HepG2 (cell line): ENCODE results near the gene CLEC20A.

ENCODE experiments used
- MXI1 ChIP-seq: IDR thresholded peaks from 3 replicates; pipeline ENCODE4 v1.6.1; 2012; ENCODE audit warnings: low read depth, low read length, inconsistent platforms, borderline replicate concordance
- PTBP1 ChIP-seq: fragments of 200-400 bp; formaldehyde crosslinking; IDR thresholded peaks from 2 replicates; pipeline ENCODE4 v1.6.1; 2018; ENCODE audit warnings: low read length, low read depth; ENCODE audit not compliant: poor library complexity, severe bottlenecking
- SIN3A ChIP-seq: IDR thresholded peaks from 2 replicates; pipeline ENCODE4 v1.6.1; 2011; ENCODE audit warnings: low read depth, mild to moderate bottlenecking, control low read depth, low read length, borderline replicate concordance
- SMC3 ChIP-seq: IDR thresholded peaks from 2 replicates; pipeline ENCODE4 v1.6.1; 2011; ENCODE audit warnings: low read length, improper control_type of control experiment
- SP4 ChIP-seq: sonication (generic); formaldehyde crosslinking; IDR thresholded peaks from 2 replicates; pipeline ENCODE4 v1.8.1; 2023; ENCODE audit warnings: mild to moderate bottlenecking, missing genetic modification reagents
- ZNF256 ChIP-seq: sonication (generic); formaldehyde crosslinking; conservative IDR thresholded peaks from 2 replicates; pipeline ENCODE4 v1.4.0; 2020; ENCODE audit warnings: missing genetic modification reagents
- ZSCAN31 ChIP-seq: sonication (generic); formaldehyde crosslinking; IDR thresholded peaks from 2 replicates; pipeline ENCODE4 v1.5.0; 2020; ENCODE audit warnings: low read depth, mild to moderate bottlenecking, missing genetic modification reagents
- TF ChIP-seq, protein P1 (sequence below): fragments of 450-650 bp; IDR thresholded peaks from 2 replicates; pipeline ENCODE4 v1.6.1; 2017
- TF ChIP-seq, protein P2 (sequence below): sonication (generic); formaldehyde crosslinking; IDR thresholded peaks from 2 replicates; pipeline ENCODE4 v1.4.0; 2020; ENCODE audit warnings: mild to moderate bottlenecking, missing genetic modification reagents, borderline replicate concordance
- TF ChIP-seq, protein P3 (sequence below): sonication (generic); formaldehyde crosslinking; IDR thresholded peaks from 2 replicates; pipeline ENCODE4 v1.8.1; 2023; ENCODE audit warnings: missing genetic modification reagents, inconsistent platforms, borderline replicate concordance
- TF ChIP-seq, protein P4 (sequence below): sonication (generic); formaldehyde crosslinking; IDR thresholded peaks from 2 replicates; pipeline ENCODE4 v1.5.0; 2020; ENCODE audit warnings: mild to moderate bottlenecking, missing genetic modification reagents, moderate library complexity

DNA sequence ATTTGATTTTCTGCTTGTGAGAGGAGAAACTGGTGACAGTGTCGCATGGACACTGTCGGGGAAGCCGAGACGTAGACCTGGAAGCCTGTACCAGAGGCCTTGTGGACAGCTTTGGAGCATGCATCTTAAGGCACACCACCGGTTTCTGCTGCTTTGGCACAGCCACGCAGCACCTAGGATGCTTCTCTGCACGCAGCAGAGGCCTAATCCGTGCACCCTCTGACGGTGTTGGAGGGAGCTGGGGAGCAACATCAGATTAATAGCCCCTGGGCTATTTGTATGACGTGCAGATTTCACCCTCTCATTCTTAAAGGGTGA lies 46.5 kb upstream of the CLEC20A start:
- TF ChIP-seq, protein P1, sequence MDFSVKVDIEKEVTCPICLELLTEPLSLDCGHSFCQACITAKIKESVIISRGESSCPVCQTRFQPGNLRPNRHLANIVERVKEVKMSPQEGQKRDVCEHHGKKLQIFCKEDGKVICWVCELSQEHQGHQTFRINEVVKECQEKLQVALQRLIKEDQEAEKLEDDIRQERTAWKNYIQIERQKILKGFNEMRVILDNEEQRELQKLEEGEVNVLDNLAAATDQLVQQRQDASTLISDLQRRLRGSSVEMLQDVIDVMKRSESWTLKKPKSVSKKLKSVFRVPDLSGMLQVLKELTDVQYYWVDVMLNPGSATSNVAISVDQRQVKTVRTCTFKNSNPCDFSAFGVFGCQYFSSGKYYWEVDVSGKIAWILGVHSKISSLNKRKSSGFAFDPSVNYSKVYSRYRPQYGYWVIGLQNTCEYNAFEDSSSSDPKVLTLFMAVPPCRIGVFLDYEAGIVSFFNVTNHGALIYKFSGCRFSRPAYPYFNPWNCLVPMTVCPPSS: no peak
- TF ChIP-seq SMC3 (no peak; the same call in 1 of the 2 replicates), ZSCAN31 (CRISPR knock-in tag) (no peak), MXI1 (no peak), SP4 (CRISPR knock-in tag) (no peak), ZNF256 (CRISPR knock-in tag) (no peak), SIN3A (no peak), PTBP1 (no peak)
- TF ChIP-seq, protein P2, sequence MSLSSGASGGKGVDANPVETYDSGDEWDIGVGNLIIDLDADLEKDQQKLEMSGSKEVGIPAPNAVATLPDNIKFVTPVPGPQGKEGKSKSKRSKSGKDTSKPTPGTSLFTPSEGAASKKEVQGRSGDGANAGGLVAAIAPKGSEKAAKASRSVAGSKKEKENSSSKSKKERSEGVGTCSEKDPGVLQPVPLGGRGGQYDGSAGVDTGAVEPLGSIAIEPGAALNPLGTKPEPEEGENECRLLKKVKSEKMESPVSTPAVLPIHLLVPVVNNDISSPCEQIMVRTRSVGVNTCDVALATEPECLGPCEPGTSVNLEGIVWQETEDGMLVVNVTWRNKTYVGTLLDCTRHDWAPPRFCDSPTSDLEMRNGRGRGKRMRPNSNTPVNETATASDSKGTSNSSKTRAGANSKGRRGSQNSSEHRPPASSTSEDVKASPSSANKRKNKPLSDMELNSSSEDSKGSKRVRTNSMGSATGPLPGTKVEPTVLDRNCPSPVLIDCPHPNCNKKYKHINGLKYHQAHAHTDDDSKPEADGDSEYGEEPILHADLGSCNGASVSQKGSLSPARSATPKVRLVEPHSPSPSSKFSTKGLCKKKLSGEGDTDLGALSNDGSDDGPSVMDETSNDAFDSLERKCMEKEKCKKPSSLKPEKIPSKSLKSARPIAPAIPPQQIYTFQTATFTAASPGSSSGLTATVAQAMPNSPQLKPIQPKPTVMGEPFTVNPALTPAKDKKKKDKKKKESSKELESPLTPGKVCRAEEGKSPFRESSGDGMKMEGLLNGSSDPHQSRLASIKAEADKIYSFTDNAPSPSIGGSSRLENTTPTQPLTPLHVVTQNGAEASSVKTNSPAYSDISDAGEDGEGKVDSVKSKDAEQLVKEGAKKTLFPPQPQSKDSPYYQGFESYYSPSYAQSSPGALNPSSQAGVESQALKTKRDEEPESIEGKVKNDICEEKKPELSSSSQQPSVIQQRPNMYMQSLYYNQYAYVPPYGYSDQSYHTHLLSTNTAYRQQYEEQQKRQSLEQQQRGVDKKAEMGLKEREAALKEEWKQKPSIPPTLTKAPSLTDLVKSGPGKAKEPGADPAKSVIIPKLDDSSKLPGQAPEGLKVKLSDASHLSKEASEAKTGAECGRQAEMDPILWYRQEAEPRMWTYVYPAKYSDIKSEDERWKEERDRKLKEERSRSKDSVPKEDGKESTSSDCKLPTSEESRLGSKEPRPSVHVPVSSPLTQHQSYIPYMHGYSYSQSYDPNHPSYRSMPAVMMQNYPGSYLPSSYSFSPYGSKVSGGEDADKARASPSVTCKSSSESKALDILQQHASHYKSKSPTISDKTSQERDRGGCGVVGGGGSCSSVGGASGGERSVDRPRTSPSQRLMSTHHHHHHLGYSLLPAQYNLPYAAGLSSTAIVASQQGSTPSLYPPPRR (CRISPR knock-in tag): no peak
- TF ChIP-seq, protein P3, sequence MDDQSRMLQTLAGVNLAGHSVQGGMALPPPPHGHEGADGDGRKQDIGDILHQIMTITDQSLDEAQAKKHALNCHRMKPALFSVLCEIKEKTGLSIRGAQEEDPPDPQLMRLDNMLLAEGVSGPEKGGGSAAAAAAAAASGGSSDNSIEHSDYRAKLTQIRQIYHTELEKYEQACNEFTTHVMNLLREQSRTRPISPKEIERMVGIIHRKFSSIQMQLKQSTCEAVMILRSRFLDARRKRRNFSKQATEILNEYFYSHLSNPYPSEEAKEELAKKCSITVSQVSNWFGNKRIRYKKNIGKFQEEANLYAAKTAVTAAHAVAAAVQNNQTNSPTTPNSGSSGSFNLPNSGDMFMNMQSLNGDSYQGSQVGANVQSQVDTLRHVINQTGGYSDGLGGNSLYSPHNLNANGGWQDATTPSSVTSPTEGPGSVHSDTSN (CRISPR knock-in tag): no peak
- TF ChIP-seq, protein P4, sequence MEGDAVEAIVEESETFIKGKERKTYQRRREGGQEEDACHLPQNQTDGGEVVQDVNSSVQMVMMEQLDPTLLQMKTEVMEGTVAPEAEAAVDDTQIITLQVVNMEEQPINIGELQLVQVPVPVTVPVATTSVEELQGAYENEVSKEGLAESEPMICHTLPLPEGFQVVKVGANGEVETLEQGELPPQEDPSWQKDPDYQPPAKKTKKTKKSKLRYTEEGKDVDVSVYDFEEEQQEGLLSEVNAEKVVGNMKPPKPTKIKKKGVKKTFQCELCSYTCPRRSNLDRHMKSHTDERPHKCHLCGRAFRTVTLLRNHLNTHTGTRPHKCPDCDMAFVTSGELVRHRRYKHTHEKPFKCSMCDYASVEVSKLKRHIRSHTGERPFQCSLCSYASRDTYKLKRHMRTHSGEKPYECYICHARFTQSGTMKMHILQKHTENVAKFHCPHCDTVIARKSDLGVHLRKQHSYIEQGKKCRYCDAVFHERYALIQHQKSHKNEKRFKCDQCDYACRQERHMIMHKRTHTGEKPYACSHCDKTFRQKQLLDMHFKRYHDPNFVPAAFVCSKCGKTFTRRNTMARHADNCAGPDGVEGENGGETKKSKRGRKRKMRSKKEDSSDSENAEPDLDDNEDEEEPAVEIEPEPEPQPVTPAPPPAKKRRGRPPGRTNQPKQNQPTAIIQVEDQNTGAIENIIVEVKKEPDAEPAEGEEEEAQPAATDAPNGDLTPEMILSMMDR (CRISPR knock-in tag): no peak
